OCI-LY3 (cell line): Measurements from ENCODE around the gene TMEM51.

Experiments
- CTCF ChIP-seq: fragments of 200-600, 300-600 bp; sonication (generic); IDR thresholded peaks from 2 replicates; pipeline ENCODE4 v1.5.1; 2014; ENCODE audit warnings: antibody characterized with exemption, low read length, low read depth
- EZH2phosphoT487 ChIP-seq: fragments of 200-600 bp; shearing (Covaris generic); IDR thresholded peaks from 2 replicates; pipeline ENCODE4 v1.6.1; 2018; ENCODE audit warnings: antibody characterized with exemption, mixed run types, low read depth

GRCh38 chr1:15180945-15181523 is 27.5 kb downstream of the TMEM51 start:
- TF ChIP-seq CTCF (no peak), EZH2phosphoT487 (no peak)
